Fibroblast of villous mesenchyme (primary cell): Measurements from ENCODE around the gene CD9. TPM values are rescaled to one million over a fixed set of nuclear protein-coding genes. Genes with fewer than 3 reads are reported as not detected.

Experiments used
- DNase-seq: peaks from one replicate; pipeline ENCODE4 v3.0.0-alpha.2; 2010; ENCODE audit warnings: low read depth
- H3K4me3 ChIP-seq: 2 replicates; pipeline ENCODE4 v1.5.1; 2011; ENCODE audit warnings: low read depth, mild to moderate bottlenecking, low read length
- total RNA-seq: library from RNA; depleted of rRNA; stranded (reverse); fragments of >200 nt; gene quantifications from 2 replicates; pipeline ENCODE4 v1.2.3, GENCODE V29; 2012
- TF ChIP-seq, protein P1 (sequence below): IDR thresholded peaks from 2 replicates; pipeline ENCODE4 v1.5.1; 2012; ENCODE audit warnings: low read depth, mild to moderate bottlenecking, low read length; ENCODE audit not compliant: insufficient read depth

CD9 gene
- total RNA-seq, 1 donor, result 209 TPM

- H3K4me3 ChIP-seq, result no peak overlapping the region
- TF ChIP-seq, protein P1, sequence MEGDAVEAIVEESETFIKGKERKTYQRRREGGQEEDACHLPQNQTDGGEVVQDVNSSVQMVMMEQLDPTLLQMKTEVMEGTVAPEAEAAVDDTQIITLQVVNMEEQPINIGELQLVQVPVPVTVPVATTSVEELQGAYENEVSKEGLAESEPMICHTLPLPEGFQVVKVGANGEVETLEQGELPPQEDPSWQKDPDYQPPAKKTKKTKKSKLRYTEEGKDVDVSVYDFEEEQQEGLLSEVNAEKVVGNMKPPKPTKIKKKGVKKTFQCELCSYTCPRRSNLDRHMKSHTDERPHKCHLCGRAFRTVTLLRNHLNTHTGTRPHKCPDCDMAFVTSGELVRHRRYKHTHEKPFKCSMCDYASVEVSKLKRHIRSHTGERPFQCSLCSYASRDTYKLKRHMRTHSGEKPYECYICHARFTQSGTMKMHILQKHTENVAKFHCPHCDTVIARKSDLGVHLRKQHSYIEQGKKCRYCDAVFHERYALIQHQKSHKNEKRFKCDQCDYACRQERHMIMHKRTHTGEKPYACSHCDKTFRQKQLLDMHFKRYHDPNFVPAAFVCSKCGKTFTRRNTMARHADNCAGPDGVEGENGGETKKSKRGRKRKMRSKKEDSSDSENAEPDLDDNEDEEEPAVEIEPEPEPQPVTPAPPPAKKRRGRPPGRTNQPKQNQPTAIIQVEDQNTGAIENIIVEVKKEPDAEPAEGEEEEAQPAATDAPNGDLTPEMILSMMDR, result no peak
- DNase-seq, result peak; percentile 90
Observed at GRCh38 chr12:6211421-6211869, 11.2 kb downstream of the CD9 start.

- H3K4me3 ChIP-seq, result no peak overlapping the region
- no peak for DNase-seq
- TF ChIP-seq, protein P1, result no peak
Observed at GRCh38 chr12:6212086-6212485, 11.9 kb downstream of the CD9 start.

DNA sequence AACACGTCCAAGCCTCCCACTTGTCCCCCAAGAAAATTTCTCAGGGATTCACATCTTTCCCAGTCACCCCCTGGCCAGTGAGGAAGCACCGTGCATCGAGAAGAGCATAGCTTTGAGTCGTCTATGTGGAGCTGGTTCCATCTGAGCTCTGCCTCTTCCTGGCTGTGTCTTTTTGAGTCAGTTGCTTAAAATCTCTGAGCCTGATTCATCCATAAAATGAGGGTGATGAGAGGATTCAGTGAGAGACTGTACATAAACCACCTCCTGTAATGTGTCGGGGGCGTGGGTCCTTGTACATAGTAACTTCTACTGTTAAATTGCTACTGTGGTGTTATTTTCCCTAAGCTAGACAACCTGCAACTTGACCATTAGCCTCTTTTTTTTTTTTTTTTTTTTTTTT is 13.8 kb downstream of the CD9 start:
- DNase-seq, result no peak
- no peak overlapping the region for H3K4me3 ChIP-seq
- TF ChIP-seq, protein P1, result no peak

- DNase-seq, result no peak
- no peak overlapping the region for H3K4me3 ChIP-seq
- TF ChIP-seq, protein P1, result no peak
Observed at GRCh38 chr12:6214633-6215032, 14.4 kb downstream of the CD9 start.

DNA sequence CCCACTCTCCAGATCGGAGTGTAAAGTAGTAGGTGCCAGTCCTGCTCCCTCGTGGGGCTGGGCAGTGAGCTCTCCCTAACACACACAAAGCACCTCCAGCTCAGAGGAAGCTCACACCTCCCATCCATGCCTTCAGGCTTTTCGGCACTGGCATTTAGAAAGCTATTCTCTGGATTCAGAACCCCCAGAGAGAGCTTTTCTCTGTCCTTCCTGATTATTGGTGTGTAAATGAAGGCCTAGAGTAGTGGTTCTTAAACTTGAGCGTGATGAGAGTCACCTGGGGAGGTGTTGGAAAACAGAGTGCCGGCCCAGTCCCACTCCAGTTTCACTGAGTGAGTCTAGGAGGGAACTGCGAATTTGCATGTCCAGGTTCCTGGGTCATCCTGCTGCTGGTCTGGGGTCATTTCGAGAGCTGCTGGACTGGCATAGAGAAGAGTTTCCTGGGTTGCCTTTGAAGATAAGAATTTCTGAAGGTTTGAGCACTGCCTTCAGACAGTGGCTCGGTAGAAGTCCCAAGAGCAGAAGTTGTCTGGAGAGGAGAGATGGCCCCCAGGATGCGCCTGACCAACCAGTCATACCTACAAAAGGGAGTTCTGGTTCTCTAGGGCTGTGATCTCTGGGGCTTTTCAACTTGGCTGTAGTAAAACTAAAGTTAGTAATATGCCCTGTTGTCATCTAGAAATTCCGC is 15.1 kb downstream of the CD9 start:
- H3K4me3 ChIP-seq, result no peak overlapping the region
- no peak for DNase-seq
- TF ChIP-seq, protein P1, result no peak

- no peak overlapping the region for H3K4me3 ChIP-seq
- TF ChIP-seq, protein P1, result no peak
- peak; percentile 96 for DNase-seq
Observed at GRCh38 chr12:6215932-6216494, 15.8 kb downstream of the CD9 start.
